AG10803 (cell line): ENCODE results near the gene SIT1.

Experiments
- DNase-seq: peaks from one replicate; pipeline ENCODE4 v3.0.0; 2010; ENCODE audit warnings: low read depth
- H3K4me3 ChIP-seq: 2 replicates; pipeline ENCODE4 v1.5.1; 2011; ENCODE audit warnings: mild to moderate bottlenecking, low read length, control low read depth
- CTCF ChIP-seq: conservative IDR thresholded peaks from 2 replicates; pipeline ENCODE4 v1.5.1; 2011; ENCODE audit warnings: mild to moderate bottlenecking, low read length, control low read depth, inconsistent platforms

Gene SIT1

GRCh38 chr9:35691334-35691650, 40.6 kb upstream of the SIT1 start:
- peak overlapping the region; percentile 97 for H3K4me3 ChIP-seq
- DNase-seq, result no peak
- no peak for TF ChIP-seq CTCF

- peak; percentile 85 for DNase-seq
- peak overlapping the region; percentile 97 for H3K4me3 ChIP-seq
- TF ChIP-seq CTCF, result no peak
Measured at GRCh38 chr9:35690614-35691333, 40.0 kb upstream of the SIT1 start.

- DNase-seq, result peak; percentile 62
- no peak for TF ChIP-seq CTCF
- peak overlapping the region; percentile 97 for H3K4me3 ChIP-seq
Measured at GRCh38 chr9:35690294-35690613, 39.5 kb upstream of the SIT1 start.

DNA sequence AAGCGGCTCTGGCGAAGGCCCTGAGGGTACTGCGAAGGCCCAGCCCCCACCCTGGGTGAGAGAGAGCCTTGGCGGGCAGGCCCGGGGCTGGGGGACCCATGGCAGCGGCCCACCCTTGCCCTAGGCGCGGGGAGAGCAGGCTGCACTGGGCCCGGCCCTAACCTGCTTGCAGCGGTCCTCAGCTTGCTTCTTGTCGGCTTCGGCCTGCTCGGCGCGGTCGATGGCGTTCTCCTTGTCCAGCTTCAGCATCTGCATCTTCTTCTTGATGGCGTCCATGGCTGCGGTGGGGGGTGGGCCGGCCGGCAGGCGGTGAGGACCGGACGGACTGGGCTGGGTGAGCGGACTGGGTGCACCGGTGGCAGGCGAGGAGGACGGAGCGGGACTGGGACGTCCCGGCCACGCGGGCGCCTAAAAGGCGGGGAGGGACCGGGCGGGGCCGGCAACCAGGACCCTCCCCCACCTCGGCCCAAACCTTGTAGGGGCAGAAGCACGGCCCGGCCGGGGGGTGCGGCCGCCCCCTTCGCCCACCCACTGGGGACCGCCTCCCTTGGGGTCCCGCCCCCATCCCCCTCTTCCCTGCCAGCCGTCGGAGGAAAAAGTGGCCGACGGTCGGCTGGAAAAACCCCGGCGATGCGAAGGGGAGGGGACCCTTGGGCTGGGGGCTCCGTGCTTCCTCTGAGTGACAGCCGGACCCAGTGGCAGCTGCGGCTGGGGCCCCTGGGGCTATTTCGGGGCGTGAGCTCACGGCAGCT, 39.0 kb upstream of the SIT1 start, which contains the start of gene TPM2:
Gene TPM2 (minus strand): TSS at position 384 of the 752 bp plus-strand sequence. CDS start 108 bp downstream, at position 276.
- peak; percentile 89 for DNase-seq
- TF ChIP-seq CTCF, result no peak
- H3K4me3 ChIP-seq, result peak within 1 kb of the TSS; percentile 97

- peak overlapping the region; percentile 97 for H3K4me3 ChIP-seq
- peak; percentile 72 for DNase-seq
- TF ChIP-seq CTCF, result no peak
Measured at GRCh38 chr9:35688558-35689541, 38.1 kb upstream of the SIT1 start.

GRCh38 chr9:35687972-35688557, 37.3 kb upstream of the SIT1 start:
- TF ChIP-seq CTCF, result no peak
- no peak for DNase-seq
- H3K4me3 ChIP-seq, result peak overlapping the region; percentile 97
